ENCODE data around the gene SLC25A39. TPM values are rescaled to one million over a fixed set of nuclear protein-coding genes. Genes with fewer than 3 reads are reported as not detected.

The SLC25A39 gene
- total and polyA plus RNA-seq, 2 of the 4 experiments (the other 2 are of a cell fraction), result 49.1 to 99.7 TPM

DNA sequence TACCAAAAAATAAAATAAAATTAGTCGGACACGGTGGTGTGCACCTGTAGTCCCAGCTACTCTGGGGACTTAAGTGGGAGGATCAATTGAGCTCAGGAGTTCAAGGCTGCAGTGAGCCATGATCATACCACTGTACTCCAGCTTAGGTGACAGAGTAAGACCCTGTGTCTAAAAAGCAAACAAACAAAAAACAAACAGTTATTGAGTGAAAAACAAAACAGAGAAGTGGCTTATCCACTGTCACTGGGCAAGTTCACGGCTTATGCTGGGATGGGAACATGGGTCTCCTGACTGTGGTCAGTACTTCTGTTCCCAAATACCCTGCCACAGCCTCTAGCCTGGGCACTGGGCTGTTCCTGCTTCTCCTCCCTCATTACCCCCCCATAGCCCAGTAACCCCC, 10.9 kb upstream of the SLC25A39 start:
- Histone ChIP-seq H3K56ac (ENCODE audit: extremely low read depth, insufficient read depth, low read length) (no peak overlapping the region), H2AK5ac (ENCODE audit: low read depth, low read length) (no peak overlapping the region), H3K9ac (ENCODE audit: low read depth, low read length) (no peak overlapping the region), H3K36me3 (ENCODE audit: control insufficient read depth, insufficient read depth, low read length) (no peaks in the 10 kb centered on the region), H3K4me2 (ENCODE audit: low read depth, low read length) (no peak overlapping the region), H4K5ac (ENCODE audit: low read depth, low read length) (no peak overlapping the region), H2BK20ac (ENCODE audit: low read depth, low read length) (no peak overlapping the region), H4K20me1 (ENCODE audit: insufficient read depth, low read length) (no peaks in the 10 kb centered on the region), H4K91ac (ENCODE audit: insufficient read depth, low read depth, low read length) (no peak overlapping the region), H2BK15ac (ENCODE audit: low read depth, low read length) (no peak overlapping the region), H3K9me3 (ENCODE audit: control insufficient read depth, insufficient read depth, low read length) (no peaks in the 10 kb centered on the region), H3K4ac (ENCODE audit: low read depth, low read length) (no peak overlapping the region), H3K79me1 (ENCODE audit: low read depth in 1 of 2, low read length in 2 of 2) (no peaks in the 10 kb centered on the region), H3K27ac (ENCODE audit: insufficient read depth, low read length) (no peak overlapping the region), H3K14ac (replicated peaks; ENCODE audit: low read depth, low read length) (no peak overlapping the region), H2AK9ac (replicated peaks; ENCODE audit: low read depth, low read length, poor library complexity) (no peak overlapping the region), H3K9me1 (ENCODE audit: insufficient read depth, low read length) (no peaks in the 10 kb centered on the region), H3K18ac (ENCODE audit: low read depth, low read length) (no peak overlapping the region), H2BK5ac (ENCODE audit: low read depth, low read length, poor library complexity, severe bottlenecking) (no peak overlapping the region), H3K4me1 (ENCODE audit: control insufficient read depth, insufficient read depth, low read length) (no peaks in the 10 kb centered on the region), H4K8ac (ENCODE audit: low read depth in 2 of 2, low read length in 2 of 2) (no peak overlapping the region), H3K23ac (ENCODE audit: low read depth, low read length) (no peak overlapping the region), H2BK120ac (ENCODE audit: low read depth, low read length) (no peak overlapping the region), H3K27me3 (ENCODE audit: control insufficient read depth, insufficient read depth, low read length) (peaks cover 13% of the 10 kb centered on the region; the same call in 1 of the 2 replicates), H2AFZ (replicated peaks; ENCODE audit: low read length, poor library complexity) (no peak overlapping the region), H3K4me3 (ENCODE audit: insufficient read depth, low read depth, low read length) (no peak overlapping the region)
- ChIA-PET POLR2A (ENCODE audit: unreplicated experiment) (no interaction called here), CTCF (no interaction called here)
- intact Hi-C loops (cut with micrococcal nuclease), result no loop called here
- no TSS peak for BruUV-seq (replicated peaks)
- dilution Hi-C loops (cut with HindIII; ENCODE audit: low sequenced_read_pairs, unreplicated experiment), result no loop called here
- no peak for DNase-seq
- no CpG with 5 or more reads among the region's 3 CpGs for WGBS, 2 experiments (ENCODE audit: extremely low coverage in 2 of 2, insufficient read length in 1 of 2)
- in situ Hi-C loops (cut with MboI; ENCODE audit: low sequenced_read_pairs), result no loop called here
- TF ChIP-seq, protein P1, sequence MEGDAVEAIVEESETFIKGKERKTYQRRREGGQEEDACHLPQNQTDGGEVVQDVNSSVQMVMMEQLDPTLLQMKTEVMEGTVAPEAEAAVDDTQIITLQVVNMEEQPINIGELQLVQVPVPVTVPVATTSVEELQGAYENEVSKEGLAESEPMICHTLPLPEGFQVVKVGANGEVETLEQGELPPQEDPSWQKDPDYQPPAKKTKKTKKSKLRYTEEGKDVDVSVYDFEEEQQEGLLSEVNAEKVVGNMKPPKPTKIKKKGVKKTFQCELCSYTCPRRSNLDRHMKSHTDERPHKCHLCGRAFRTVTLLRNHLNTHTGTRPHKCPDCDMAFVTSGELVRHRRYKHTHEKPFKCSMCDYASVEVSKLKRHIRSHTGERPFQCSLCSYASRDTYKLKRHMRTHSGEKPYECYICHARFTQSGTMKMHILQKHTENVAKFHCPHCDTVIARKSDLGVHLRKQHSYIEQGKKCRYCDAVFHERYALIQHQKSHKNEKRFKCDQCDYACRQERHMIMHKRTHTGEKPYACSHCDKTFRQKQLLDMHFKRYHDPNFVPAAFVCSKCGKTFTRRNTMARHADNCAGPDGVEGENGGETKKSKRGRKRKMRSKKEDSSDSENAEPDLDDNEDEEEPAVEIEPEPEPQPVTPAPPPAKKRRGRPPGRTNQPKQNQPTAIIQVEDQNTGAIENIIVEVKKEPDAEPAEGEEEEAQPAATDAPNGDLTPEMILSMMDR (conservative IDR thresholded peaks at IDR 0.05; ENCODE audit: low read depth, low read length), result no peak
- no peak for TF ChIP-seq SMC3 (IDR thresholded peaks at IDR 0.05; ENCODE audit: low read depth, low read length)
- no peak for TF ChIP-seq POLR2A (IDR thresholded peaks at IDR 0.05; ENCODE audit: low read depth, low read length)
- TF ChIP-seq FOS (IDR thresholded peaks at IDR 0.05; ENCODE audit: low read depth, low read length), result no peak
- TF ChIP-seq, protein P2, sequence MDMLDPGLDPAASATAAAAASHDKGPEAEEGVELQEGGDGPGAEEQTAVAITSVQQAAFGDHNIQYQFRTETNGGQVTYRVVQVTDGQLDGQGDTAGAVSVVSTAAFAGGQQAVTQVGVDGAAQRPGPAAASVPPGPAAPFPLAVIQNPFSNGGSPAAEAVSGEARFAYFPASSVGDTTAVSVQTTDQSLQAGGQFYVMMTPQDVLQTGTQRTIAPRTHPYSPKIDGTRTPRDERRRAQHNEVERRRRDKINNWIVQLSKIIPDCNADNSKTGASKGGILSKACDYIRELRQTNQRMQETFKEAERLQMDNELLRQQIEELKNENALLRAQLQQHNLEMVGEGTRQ (IDR thresholded peaks at IDR 0.05; ENCODE audit: low read depth, low read length), result no peak
- TF ChIP-seq BHLHE40 (IDR thresholded peaks at IDR 0.05; ENCODE audit: low read depth, low read length), result no peak
- no peak for TF ChIP-seq NFE2L2 (IDR thresholded peaks at IDR 0.05; ENCODE audit: low read depth, low read length)
- TF ChIP-seq, protein P3, sequence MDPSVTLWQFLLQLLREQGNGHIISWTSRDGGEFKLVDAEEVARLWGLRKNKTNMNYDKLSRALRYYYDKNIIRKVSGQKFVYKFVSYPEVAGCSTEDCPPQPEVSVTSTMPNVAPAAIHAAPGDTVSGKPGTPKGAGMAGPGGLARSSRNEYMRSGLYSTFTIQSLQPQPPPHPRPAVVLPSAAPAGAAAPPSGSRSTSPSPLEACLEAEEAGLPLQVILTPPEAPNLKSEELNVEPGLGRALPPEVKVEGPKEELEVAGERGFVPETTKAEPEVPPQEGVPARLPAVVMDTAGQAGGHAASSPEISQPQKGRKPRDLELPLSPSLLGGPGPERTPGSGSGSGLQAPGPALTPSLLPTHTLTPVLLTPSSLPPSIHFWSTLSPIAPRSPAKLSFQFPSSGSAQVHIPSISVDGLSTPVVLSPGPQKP (IDR thresholded peaks at IDR 0.05; ENCODE audit: borderline replicate concordance, low read depth, low read length), result no peak
- no peak for TF ChIP-seq CEBPB (IDR thresholded peaks at IDR 0.05; ENCODE audit: low read depth, low read length)
- TF ChIP-seq MXI1 (IDR thresholded peaks at IDR 0.05; ENCODE audit: borderline replicate concordance, low read depth, low read length), result no peak
- TF ChIP-seq MAZ (IDR thresholded peaks at IDR 0.05; ENCODE audit: borderline replicate concordance, low read depth, low read length), result no peak
- TF ChIP-seq CHD1 (IDR thresholded peaks at IDR 0.05; ENCODE audit: low read depth, low read length), result no peak
- TF ChIP-seq RAD21 (IDR thresholded peaks at IDR 0.05; ENCODE audit: low read length), result no peak
- no peak for TF ChIP-seq RFX5 (IDR thresholded peaks at IDR 0.05; ENCODE audit: low read depth, low read length)
- TF ChIP-seq MAFK (IDR thresholded peaks at IDR 0.05; ENCODE audit: low read depth, low read length), result no peak
- TF ChIP-seq RCOR1 (IDR thresholded peaks at IDR 0.05; ENCODE audit: insufficient replicate concordance, low read length), result no peak
- ATAC-seq (ENCODE audit: low read depth), result no peak

Measured in IMR-90 (cell line).